DOHH2 (cell line): ENCODE results near the gene FOSL2.

Experiments used
- H3F3A ChIP-seq: fragments of 200-600 bp; sonication (generic), shearing (Covaris generic); 2 replicates; pipeline ENCODE4 v1.6.0; 2016; ENCODE audit warnings: antibody characterized with exemption, mild to moderate bottlenecking; ENCODE audit not compliant: control insufficient read depth, insufficient read depth
- H3K27ac ChIP-seq: fragments of 200-600 bp; sonication (generic); 2 replicates; pipeline ENCODE4 v1.5.1; 2014; ENCODE audit warnings: low read depth, mild to moderate bottlenecking, low read length, moderate library complexity
- H3K27me3 ChIP-seq: fragments of 200-600 bp; sonication (generic); 2 replicates; pipeline ENCODE4 v1.6.1; 2014; ENCODE audit warnings: mild to moderate bottlenecking, low read length, mixed read lengths; ENCODE audit not compliant: control insufficient read depth
- H3K36me3 ChIP-seq: fragments of 200-600 bp; sonication (generic); 2 replicates; pipeline ENCODE4 v1.6.1; 2014; ENCODE audit warnings: mild to moderate bottlenecking, low read length, moderate library complexity, mixed read lengths; ENCODE audit not compliant: control insufficient read depth
- H3K4me1 ChIP-seq: fragments of 200-600 bp; sonication (generic); 2 replicates; pipeline ENCODE4 v1.6.1; 2014; ENCODE audit warnings: mild to moderate bottlenecking, low read length, mixed read lengths; ENCODE audit not compliant: control insufficient read depth
- H3K4me2 ChIP-seq: fragments of 200-600 bp; sonication (generic); 2 replicates; pipeline ENCODE4 v1.6.0; 2014; ENCODE audit warnings: mild to moderate bottlenecking, low read length, moderate library complexity
- H3K4me3 ChIP-seq: fragments of 200-600 bp; sonication (generic); 2 replicates; pipeline ENCODE4 v1.5.1; 2014; ENCODE audit warnings: mild to moderate bottlenecking, low read length, mixed read lengths
- H3K79me2 ChIP-seq: fragments of 200-600 bp; sonication (generic); 2 replicates; pipeline ENCODE4 v1.6.1; 2014; ENCODE audit warnings: mild to moderate bottlenecking, low read length, mixed read lengths; ENCODE audit not compliant: control insufficient read depth
- H3K9me2 ChIP-seq: fragments of 200-600 bp; sonication (generic); replicated peaks from 2 replicates; pipeline ENCODE4 v1.6.1; 2014; ENCODE audit warnings: mild to moderate bottlenecking, low read length, mixed read lengths; ENCODE audit not compliant: control insufficient read depth
- H3K9me3 ChIP-seq: fragments of 200-600 bp; sonication (generic); 2 replicates; pipeline ENCODE4 v1.6.1; 2014; ENCODE audit warnings: antibody characterized with exemption, low read length, mixed read lengths; ENCODE audit not compliant: control insufficient read depth, insufficient read depth
- H4K20me1 ChIP-seq: fragments of 200-600 bp; sonication (generic); 2 replicates; pipeline ENCODE4 v1.6.0; 2014; ENCODE audit warnings: low read depth, mild to moderate bottlenecking, antibody characterized with exemption, low read length, moderate library complexity; ENCODE audit not compliant: control insufficient read depth, insufficient read depth
- CTCF ChIP-seq: fragments of 200-600 bp; sonication (generic); IDR thresholded peaks from one replicate; pipeline ENCODE4 v1.5.1; 2014; ENCODE audit warnings: antibody characterized with exemption, mild to moderate bottlenecking, low read depth, low read length; ENCODE audit not compliant: poor library complexity, severe bottlenecking
- EZH2phosphoT487 ChIP-seq: fragments of 200-600 bp; sonication (generic); IDR thresholded peaks from 2 replicates; pipeline ENCODE4 v1.6.1; 2017; ENCODE audit warnings: borderline replicate concordance, mild to moderate bottlenecking, antibody characterized with exemption, low read length, moderate library complexity, mixed read lengths

Gene FOSL2

GRCh38 chr2:28344756-28345373 lies 47.8 kb upstream of the FOSL2 start:
- Histone ChIP-seq H3K36me3 (no peaks in the 10 kb centered on the region), H3K27ac (no peak overlapping the region), H3F3A (no peaks in the 10 kb centered on the region), H3K9me3 (no peaks in the 10 kb centered on the region), H3K4me2 (no peak overlapping the region), H4K20me1 (no peaks in the 10 kb centered on the region), H3K79me2 (no peaks in the 10 kb centered on the region), H3K4me3 (no peak overlapping the region), H3K9me2 (no peaks in the 10 kb centered on the region), H3K27me3 (no peaks in the 10 kb centered on the region), H3K4me1 (no peaks in the 10 kb centered on the region)
- TF ChIP-seq CTCF (no peak), EZH2phosphoT487 (no peak)

GRCh38 chr2:28345619-28346018 lies 47.0 kb upstream of the FOSL2 start:
- no peak overlapping the region for H3K4me2 ChIP-seq
- no peaks in the 10 kb centered on the region for H3K9me2 ChIP-seq
- H3K36me3 ChIP-seq: no peaks in the 10 kb centered on the region
- TF ChIP-seq CTCF: no peak
- TF ChIP-seq EZH2phosphoT487: no peak
- H3K4me1 ChIP-seq: no peaks in the 10 kb centered on the region
- no peak overlapping the region for H3K27ac ChIP-seq
- H3K4me3 ChIP-seq: no peak overlapping the region
- H3K79me2 ChIP-seq: no peaks in the 10 kb centered on the region
- H3K27me3 ChIP-seq: no peaks in the 10 kb centered on the region
- no peaks in the 10 kb centered on the region for H3K9me3 ChIP-seq
- H3F3A ChIP-seq: no peaks in the 10 kb centered on the region
- H4K20me1 ChIP-seq: no peaks in the 10 kb centered on the region

- TF ChIP-seq CTCF: no peak
- no peak for TF ChIP-seq EZH2phosphoT487
- Histone ChIP-seq H3K27ac (no peak overlapping the region), H3K4me3 (no peak overlapping the region)
These were observed 46.1 kb upstream of the FOSL2 start for GRCh38 chr2:28346587-28346986.

GRCh38 chr2:28347193-28347592 lies 45.5 kb upstream of the FOSL2 start:
- Histone ChIP-seq H3K4me2 (no peak overlapping the region), H3K9me2 (no peaks in the 10 kb centered on the region), H3K36me3 (no peaks in the 10 kb centered on the region), H3K4me1 (no peaks in the 10 kb centered on the region), H4K20me1 (no peaks in the 10 kb centered on the region), H3K27me3 (no peaks in the 10 kb centered on the region), H3K27ac (no peak overlapping the region), H3K79me2 (no peaks in the 10 kb centered on the region), H3F3A (no peaks in the 10 kb centered on the region), H3K4me3 (no peak overlapping the region), H3K9me3 (no peaks in the 10 kb centered on the region)
- TF ChIP-seq EZH2phosphoT487 (no peak), CTCF (no peak)

More at GRCh38 chr2:28346587-28346986, 46.1 kb upstream of the FOSL2 start:
- no peaks in the 10 kb centered on the region for H3F3A ChIP-seq
- H3K9me2 ChIP-seq: no peaks in the 10 kb centered on the region
- H4K20me1 ChIP-seq: no peaks in the 10 kb centered on the region
- H3K9me3 ChIP-seq: no peaks in the 10 kb centered on the region
- no peaks in the 10 kb centered on the region for H3K36me3 ChIP-seq
- H3K4me2 ChIP-seq: no peak overlapping the region
- no peaks in the 10 kb centered on the region for H3K79me2 ChIP-seq
- no peaks in the 10 kb centered on the region for H3K4me1 ChIP-seq
- H3K27me3 ChIP-seq: no peaks in the 10 kb centered on the region
